Parathyroid adenoma (tissue), 2 donors: ENCODE results near the gene HOXB8.
A peak's percentile ranks its signal among the peaks of the same experiment; 100 is the strongest.

ENCODE experiments used
- H2AFZ ChIP-seq: fragments of 300-600 bp; sonication (generic); one replicate; pipeline ENCODE4 v1.7.0; 2017; ENCODE audit warnings: antibody characterized with exemption, mild to moderate bottlenecking
- H3K27ac ChIP-seq: fragments of 300-600 bp; sonication (generic); one replicate; pipeline ENCODE4 v1.7.0; 2017
- H3K27me3 ChIP-seq: fragments of 300-600 bp; sonication (generic); one replicate; pipeline ENCODE4 v1.7.0; 2017; ENCODE audit warnings: low read length; ENCODE audit not compliant: control insufficient read depth, insufficient read depth
- H3K36me3 ChIP-seq: fragments of 300-600 bp; sonication (generic); one replicate; pipeline ENCODE4 v1.7.0; 2017; ENCODE audit warnings: low read length; ENCODE audit not compliant: control insufficient read depth, insufficient read depth
- H3K4me1 ChIP-seq: fragments of 300-600 bp; sonication (generic); one replicate; pipeline ENCODE4 v1.7.0; 2017; ENCODE audit warnings: control low read depth
- H3K4me2 ChIP-seq: fragments of 300-600 bp; sonication (generic); one replicate; pipeline ENCODE4 v1.7.0; 2017; ENCODE audit warnings: low read length
- H3K4me3 ChIP-seq: fragments of 300-600 bp; sonication (generic); one replicate; pipeline ENCODE4 v1.7.0; 2017; ENCODE audit warnings: low read depth, low read length
- H3K79me2 ChIP-seq: fragments of 300-600 bp; sonication (generic); one replicate; pipeline ENCODE4 v1.7.0; 2017; ENCODE audit warnings: control low read depth
- H3K9ac ChIP-seq: fragments of 300-600 bp; sonication (generic); one replicate; pipeline ENCODE4 v1.7.0; 2017; ENCODE audit warnings: mild to moderate bottlenecking
- H3K9me3 ChIP-seq: fragments of 300-600 bp; sonication (generic); one replicate; pipeline ENCODE4 v1.7.0; 2017; ENCODE audit warnings: low read length; ENCODE audit not compliant: control insufficient read depth
- CTCF ChIP-seq: fragments of 300-600 bp; sonication (generic); IDR thresholded peaks from one replicate; pipeline ENCODE4 v1.7.0; 2017; ENCODE audit warnings: antibody characterized with exemption, mild to moderate bottlenecking
- donor health status: primary hyperparathyroidism.

HOXB8 gene

DNA sequence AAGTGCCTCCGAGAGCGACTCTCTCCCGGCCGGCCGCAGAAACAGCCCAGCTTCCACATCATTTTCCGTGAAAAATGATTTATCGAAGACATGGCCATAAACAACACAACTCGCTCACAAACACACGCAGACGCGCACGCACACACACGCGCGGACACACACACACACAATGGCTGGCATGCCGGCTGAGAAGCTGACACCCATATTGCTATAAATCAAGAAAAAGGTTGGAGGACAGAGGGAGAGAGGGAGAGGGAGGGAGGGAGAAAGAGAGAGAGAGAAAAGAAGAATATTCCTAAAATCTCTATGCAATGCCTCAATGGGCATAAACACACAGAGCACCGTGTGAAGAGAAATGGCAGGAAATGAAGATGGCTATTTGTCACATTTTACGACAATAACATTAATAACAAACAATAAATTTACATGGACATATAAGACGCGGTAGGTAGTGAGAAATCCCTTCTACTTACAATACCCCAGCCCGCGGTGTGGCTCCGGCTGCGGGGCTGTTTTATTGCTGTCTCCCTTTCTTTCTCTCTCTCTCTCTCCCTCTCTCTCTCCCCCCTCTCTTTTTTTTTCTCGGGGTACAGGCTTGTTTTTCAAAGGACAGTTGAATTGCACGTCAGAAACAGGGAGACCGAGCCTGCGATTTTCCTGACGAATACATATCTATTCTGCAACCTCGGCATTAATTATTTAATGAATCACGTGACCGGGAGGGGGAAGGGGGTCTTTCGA is 46.4 kb downstream of the HOXB8 start:
- H3K4me3 ChIP-seq: no peak overlapping the region
- no peak overlapping the region for H3K9ac ChIP-seq
- no peaks in the 10 kb centered on the region for H3K27me3 ChIP-seq

DNA sequence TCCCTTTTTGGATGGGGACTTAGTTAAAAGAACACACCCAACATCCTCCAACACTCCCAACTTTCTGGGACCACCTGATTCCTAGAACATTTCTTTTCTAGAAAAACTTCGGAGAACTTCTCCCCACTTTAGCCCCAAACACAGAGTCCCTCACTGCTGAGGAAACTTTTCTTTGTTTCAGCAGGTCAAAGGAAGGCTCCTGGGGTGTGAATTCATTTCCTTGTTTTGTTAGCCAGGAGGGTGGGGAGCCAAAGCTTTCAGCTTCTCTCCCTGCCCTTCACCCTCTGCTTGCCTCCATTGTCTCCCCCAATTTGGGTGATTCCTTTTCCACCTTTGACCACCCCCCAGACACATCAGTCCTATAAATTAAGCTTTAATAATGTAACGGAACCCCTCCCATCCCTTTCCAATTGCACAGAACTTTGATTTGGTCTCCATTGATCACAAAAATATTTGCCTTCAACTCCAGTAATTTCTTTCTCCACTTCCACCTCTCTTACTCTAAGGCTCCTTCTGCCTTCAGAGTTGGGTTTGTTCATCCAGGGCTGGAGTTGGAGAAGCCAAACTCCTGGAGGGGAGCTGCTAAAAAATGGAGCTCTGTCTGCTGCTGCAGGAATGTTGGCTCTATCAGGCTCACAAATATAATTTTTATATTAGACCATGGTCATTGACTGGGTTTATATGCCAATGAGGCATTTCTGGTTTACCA is 47.3 kb downstream of the HOXB8 start:
- Histone ChIP-seq H3K9me3 (no peaks in the 10 kb centered on the region), H2AFZ (no peak overlapping the region), H3K4me1 (no peaks in the 10 kb centered on the region), H3K27ac (no peak overlapping the region), H3K79me2 (no peaks in the 10 kb centered on the region), H3K9ac (no peak overlapping the region), H3K27me3 (no peaks in the 10 kb centered on the region), H3K4me2 (no peak overlapping the region), H3K4me3 (peak overlapping the region; percentile 3), H3K36me3 (no peaks in the 10 kb centered on the region)
- TF ChIP-seq CTCF: no peak

More for the DNA sequence above, 46.4 kb downstream of the HOXB8 start:
- Histone ChIP-seq H3K4me2 (no peak overlapping the region), H3K79me2 (no peaks in the 10 kb centered on the region), H3K36me3 (no peaks in the 10 kb centered on the region), H3K4me1 (no peaks in the 10 kb centered on the region), H3K9me3 (no peaks in the 10 kb centered on the region), H3K27ac (no peak overlapping the region), H2AFZ (no peak overlapping the region)
- TF ChIP-seq CTCF: no peak

- no peaks in the 10 kb centered on the region for H3K4me1 ChIP-seq
- no peak overlapping the region for H3K9ac ChIP-seq
- H3K27ac ChIP-seq: no peak overlapping the region
- no peak overlapping the region for H3K4me3 ChIP-seq
- H3K36me3 ChIP-seq: no peaks in the 10 kb centered on the region
- H3K79me2 ChIP-seq: no peaks in the 10 kb centered on the region
- no peaks in the 10 kb centered on the region for H3K27me3 ChIP-seq
- no peak for TF ChIP-seq CTCF
- no peaks in the 10 kb centered on the region for H3K9me3 ChIP-seq
- H2AFZ ChIP-seq: no peak overlapping the region
- H3K4me2 ChIP-seq: no peak overlapping the region
These were observed 47.9 kb downstream of the HOXB8 start for GRCh38 chr17:48567209-48567608.

DNA sequence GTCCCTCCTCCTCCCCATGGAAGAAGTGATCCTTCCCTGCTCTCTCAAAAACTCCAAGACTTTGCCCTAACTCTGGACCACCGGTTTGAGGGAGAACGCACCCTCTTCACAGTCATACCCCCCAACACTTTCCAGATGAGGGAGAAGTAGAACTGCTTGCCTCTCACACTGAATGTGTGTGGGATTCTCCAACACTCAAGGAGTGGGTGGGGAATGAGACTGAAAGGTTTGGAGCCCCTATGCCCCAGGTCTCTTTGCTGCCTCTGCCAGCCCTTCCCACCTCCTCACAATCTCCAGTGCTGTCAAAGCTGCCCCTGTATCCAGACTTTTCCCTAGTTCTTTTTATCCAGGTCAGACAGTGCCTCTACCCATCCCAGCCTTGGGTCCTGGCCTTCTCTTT is 48.4 kb downstream of the HOXB8 start:
- Histone ChIP-seq H3K27ac (no peak overlapping the region), H3K4me1 (no peaks in the 10 kb centered on the region), H3K9ac (no peak overlapping the region)

More for the DNA sequence above, 48.4 kb downstream of the HOXB8 start:
- Histone ChIP-seq H3K4me2 (no peak overlapping the region), H3K27me3 (no peaks in the 10 kb centered on the region), H3K4me3 (no peak overlapping the region), H3K9me3 (no peaks in the 10 kb centered on the region), H2AFZ (no peak overlapping the region), H3K79me2 (no peaks in the 10 kb centered on the region), H3K36me3 (no peaks in the 10 kb centered on the region)
- no peak for TF ChIP-seq CTCF
